B cell (primary cell): ENCODE results near the gene FAAH. TPM values are rescaled to one million over a fixed set of nuclear protein-coding genes. Genes with fewer than 3 reads are reported as not detected.
A peak's percentile ranks its signal among the peaks of the same experiment; 100 is the strongest.

Source experiments
- ATAC-seq: fragments of 200-7000 bp; cut with Tn5 transposase; one replicate; pipeline ENCODE4 v1.10.0; 2021; ENCODE audit warnings: low read depth, mild to moderate bottlenecking, moderate number of reproducible peaks, moderate library complexity
- CTCF ChIA-PET: fragments of 350-600 bp; sonication (Branson Sonifier 250); formaldehyde crosslinking; loops from one replicate; lab custom pipeline; 2021; ENCODE audit warnings: antibody characterized with exemption, inconsistent platforms; lab: Charles Lee
- POLR2A ChIA-PET: fragments of 350-600 bp; sonication (Branson Sonifier 250); formaldehyde crosslinking; loops from one replicate; lab custom pipeline; 2021; ENCODE audit warnings: antibody characterized with exemption; lab: Charles Lee
- DNase-seq: peaks from one replicate; pipeline ENCODE4 v3.0.0; 2013
- H2AFZ ChIP-seq: 2 replicates; pipeline ENCODE4 v1.6.1; 2012; ENCODE audit warnings: mild to moderate bottlenecking, low read depth, low read length; ENCODE audit not compliant: insufficient read depth, poor library complexity, severe bottlenecking
- H3K27ac ChIP-seq, 2 donors: 1 replicate in 1 of 2; 2 replicates in 1 of 2; pipeline ENCODE4 v1.5.1; 2012 to 2013; ENCODE audit warnings: low read length in 2 of 2, mild to moderate bottlenecking in 2 of 2, moderate library complexity in 1 of 2
- H3K27me3 ChIP-seq, 4 experiments: fragments of 200-600 bp in 1 of 4; sonication (generic) in 1 of 4; replicated peaks in 1 of 4; 1 replicate in 2 of 4; 2 replicates in 2 of 4; pipeline versions ENCODE4 v1.6.1 to v1.7.0; 2013 to 2016; ENCODE audit warnings: low read length in 3 of 4, mild to moderate bottlenecking in 2 of 4, mixed read lengths in 1 of 4, moderate library complexity in 1 of 4; ENCODE audit not compliant: insufficient read depth in 4 of 4, control insufficient read depth in 3 of 4; ENCODE audit errors: control extremely low read depth in 1 of 4
- H3K36me3 ChIP-seq, 2 experiments: replicated peaks in 1 of 2; 1 replicate in 1 of 2; 2 replicates in 1 of 2; pipeline versions ENCODE4 v1.6.1 to v1.7.1; 2013; ENCODE audit warnings: low read length in 1 of 2; ENCODE audit not compliant: insufficient read depth in 2 of 2, control insufficient read depth in 1 of 2; ENCODE audit errors: control extremely low read depth in 1 of 2, extremely low read depth in 1 of 2
- H3K4me1 ChIP-seq, 2 donors: fragments of 200-600 bp in 1 of 2; sonication (generic) in 1 of 2; 1 replicate in 1 of 2; 2 replicates in 1 of 2; pipeline versions ENCODE4 v1.5.1 to v1.6.1; 2013 to 2017; ENCODE audit warnings: low read length in 2 of 2; ENCODE audit not compliant: control insufficient read depth in 2 of 2, insufficient read depth in 2 of 2
- H3K4me2 ChIP-seq: replicated peaks from 2 replicates; pipeline ENCODE3; 2012; ENCODE audit warnings: mild to moderate bottlenecking, low read depth, low read length; ENCODE audit not compliant: poor library complexity, severe bottlenecking
- H3K4me3 ChIP-seq, 5 experiments: fragments of 200-600 bp in 1 of 5; sonication (generic) in 1 of 5; 1 replicate in 3 of 5; 2 replicates in 2 of 5; pipeline versions ENCODE4 v1.5.1 to v1.7.0; 2011 to 2016; ENCODE audit warnings: low read length in 4 of 5, mild to moderate bottlenecking in 4 of 5, low read depth in 2 of 5, control low read depth in 1 of 5, moderate library complexity in 1 of 5; ENCODE audit not compliant: insufficient read depth in 1 of 5; ENCODE audit errors: control extremely low read depth in 1 of 5, extremely low read depth in 1 of 5
- H3K79me2 ChIP-seq: fragments of 200-600 bp; sonication (generic); one replicate; pipeline ENCODE4 v1.6.0; 2016; ENCODE audit warnings: low read length; ENCODE audit not compliant: control insufficient read depth, insufficient read depth
- H3K9ac ChIP-seq: fragments of 200-600 bp; sonication (generic); 2 replicates; pipeline ENCODE4 v1.6.1; 2017; ENCODE audit warnings: mild to moderate bottlenecking, low read length, moderate library complexity
- H3K9me3 ChIP-seq, 3 donors: one replicate each; pipeline versions ENCODE4 v1.6.1 to v1.7.1; 2013; ENCODE audit warnings: low read length in 2 of 3; ENCODE audit not compliant: control insufficient read depth in 2 of 3, insufficient read depth in 1 of 3; ENCODE audit errors: control extremely low read depth in 1 of 3
- H4K20me1 ChIP-seq: 2 replicates; pipeline ENCODE4 v1.6.0; 2012; ENCODE audit warnings: mild to moderate bottlenecking, low read length; ENCODE audit not compliant: insufficient read depth, control insufficient read depth, poor library complexity, severe bottlenecking
- H3K27ac Mint-ChIP-seq: one replicate; pipeline ENCODE4 v1.8.0; 2021; ENCODE audit warnings: mixed read lengths
- H3K27me3 Mint-ChIP-seq: one replicate; pipeline ENCODE4 v1.8.0; 2021; ENCODE audit warnings: mixed read lengths
- H3K4me1 Mint-ChIP-seq: one replicate; pipeline ENCODE4 v1.8.0; 2021; ENCODE audit warnings: mixed read lengths
- H3K4me3 Mint-ChIP-seq: one replicate; pipeline ENCODE4 v1.8.0; 2021; ENCODE audit warnings: mixed read lengths
- H3K9me3 Mint-ChIP-seq: one replicate; pipeline ENCODE4 v1.8.0; 2022; ENCODE audit warnings: mixed read lengths; ENCODE audit not compliant: insufficient read depth
- EZH2 ChIP-seq: IDR thresholded peaks from 2 replicates; pipeline ENCODE4 v1.6.1; 2012; ENCODE audit warnings: borderline replicate concordance, low read depth, mild to moderate bottlenecking, moderate library complexity, low read length; ENCODE audit not compliant: insufficient read depth, poor library complexity, severe bottlenecking
- WGBS: methylation state at CpG from one replicate; pipeline ENCODE4 v1.1.5; 2013; ENCODE audit warnings: missing lambda C conversion rate; ENCODE audit not compliant: insufficient coverage; 5-methylcytosine and 5-hydroxymethylcytosine counted together
- intact Hi-C: fragments of 100-400 bp; cut with micrococcal nuclease; formaldehyde crosslinking; loops from one replicate; pipeline ENCODE4 v1.10.0; 2022
- polyA plus RNA-seq: library from polyadenylated mRNA; depleted of rRNA; stranded (reverse); fragments of >200 nt; gene quantifications from 2 replicates; pipeline ENCODE4 v1.2.3, GENCODE V29; 2012
- total RNA-seq, 2 donors: library from RNA; stranded (reverse); fragments of 120-200 nt in 1 of 2; gene quantifications; 1 replicate in 1 of 2; 2 replicates in 1 of 2; pipeline versions ENCODE4 v1.2.3 to v1.2.4, GENCODE V29; 2013 to 2022
- TF ChIP-seq, protein P1 (sequence below): fragments of 200-600 bp; IDR thresholded peaks from one replicate; pipeline ENCODE4 v1.8.0; 2022; ENCODE audit warnings: antibody characterized with exemption, mild to moderate bottlenecking

Gene FAAH
- total and polyA plus RNA-seq, 2 donors (not counting 1 experiment from before 2014, with no cell fraction given) = 5.6 to 9.6 TPM

DNA sequence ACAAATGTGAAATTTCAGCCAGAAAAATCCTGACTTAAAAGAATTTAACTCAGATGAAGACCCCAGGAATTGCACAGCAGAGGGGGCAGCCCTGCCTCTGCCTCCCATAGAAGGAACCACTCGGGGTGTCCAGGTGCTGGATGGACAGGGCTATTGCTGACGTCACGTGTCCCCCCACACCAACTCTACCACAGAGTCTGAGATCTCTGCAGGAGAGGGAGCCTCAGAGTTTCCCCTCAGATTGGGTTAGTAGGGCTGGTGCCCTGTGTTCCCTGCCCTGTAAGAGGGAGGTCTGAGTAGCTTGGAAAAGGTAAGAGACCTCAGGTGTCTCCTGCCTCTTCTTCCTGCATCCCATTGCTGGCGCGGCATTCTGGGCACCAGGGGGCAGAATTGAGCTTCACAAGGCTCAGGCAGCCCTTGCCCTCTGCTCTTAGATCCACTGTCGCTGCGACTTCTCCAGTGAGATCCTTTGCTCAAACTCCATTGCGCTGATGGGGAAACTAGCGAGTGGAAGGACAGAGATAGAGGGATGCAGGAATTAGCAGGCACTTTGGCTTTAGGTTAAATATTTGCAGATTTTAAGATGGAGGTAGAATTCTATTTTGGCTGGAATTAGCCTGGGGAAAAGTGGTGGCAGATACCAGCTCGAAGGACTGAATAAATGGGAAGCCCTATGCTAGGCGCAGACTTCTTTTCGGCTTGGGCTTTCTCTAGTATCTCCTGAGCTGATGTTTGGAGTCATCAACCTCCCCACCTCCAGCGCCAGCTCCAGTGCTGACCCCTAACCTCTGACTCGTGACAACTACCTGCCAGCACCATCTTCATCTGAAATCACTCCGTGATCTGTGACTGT, 52.8 kb downstream of the FAAH start:
- DNase-seq = peak; percentile 76
- Histone ChIP-seq H4K20me1 (no peaks in the 10 kb centered on the region), H3K79me2 (no peaks in the 10 kb centered on the region), H3K36me3 (no peaks in the 10 kb centered on the region), H3K9me3 (no peaks in the 10 kb centered on the region), H3K27ac (no peak overlapping the region), H3K4me2 (no peak overlapping the region), H2AFZ (no peak overlapping the region), H3K9ac (no peak overlapping the region), H3K4me3 (no peak overlapping the region), H3K4me1 (peaks cover 13 to 19% of the 10 kb centered on the region in 2 donors), H3K27me3 (peaks cover 0 to 63% (median 21%) of the 10 kb centered on the region in 4 experiments)
- Mint-ChIP-seq H3K4me1 (peaks cover 24% of the 10 kb centered on the region), H3K27me3 (peaks cover 55% of the 10 kb centered on the region), H3K9me3 (no peaks in the 10 kb centered on the region), H3K4me3 (peak overlapping the region; percentile 57), H3K27ac (no peak overlapping the region)
- 10% methylated on average over 8 of the region's 15 CpGs for WGBS
- ChIA-PET CTCF (interaction anchor here (0.5 to 4.9 kb wide), 19 partner anchors 8 to 280 kb away, joined by 3 to 122 read pairs (median 4); no protein-coding TSS in a partner anchor), POLR2A (interaction anchor here (0.7 kb wide), 1 partner anchor 152 kb away, joined by 3 read pairs; no protein-coding TSS in a partner anchor)
- intact Hi-C loops = loop anchor here (1.0 to 5.0 kb wide), 2 partner anchors 100 to 278 kb away; no protein-coding TSS in a partner anchor
- ATAC-seq = peak; percentile 61
- TF ChIP-seq EZH2 = no peak
- TF ChIP-seq, protein P1, sequence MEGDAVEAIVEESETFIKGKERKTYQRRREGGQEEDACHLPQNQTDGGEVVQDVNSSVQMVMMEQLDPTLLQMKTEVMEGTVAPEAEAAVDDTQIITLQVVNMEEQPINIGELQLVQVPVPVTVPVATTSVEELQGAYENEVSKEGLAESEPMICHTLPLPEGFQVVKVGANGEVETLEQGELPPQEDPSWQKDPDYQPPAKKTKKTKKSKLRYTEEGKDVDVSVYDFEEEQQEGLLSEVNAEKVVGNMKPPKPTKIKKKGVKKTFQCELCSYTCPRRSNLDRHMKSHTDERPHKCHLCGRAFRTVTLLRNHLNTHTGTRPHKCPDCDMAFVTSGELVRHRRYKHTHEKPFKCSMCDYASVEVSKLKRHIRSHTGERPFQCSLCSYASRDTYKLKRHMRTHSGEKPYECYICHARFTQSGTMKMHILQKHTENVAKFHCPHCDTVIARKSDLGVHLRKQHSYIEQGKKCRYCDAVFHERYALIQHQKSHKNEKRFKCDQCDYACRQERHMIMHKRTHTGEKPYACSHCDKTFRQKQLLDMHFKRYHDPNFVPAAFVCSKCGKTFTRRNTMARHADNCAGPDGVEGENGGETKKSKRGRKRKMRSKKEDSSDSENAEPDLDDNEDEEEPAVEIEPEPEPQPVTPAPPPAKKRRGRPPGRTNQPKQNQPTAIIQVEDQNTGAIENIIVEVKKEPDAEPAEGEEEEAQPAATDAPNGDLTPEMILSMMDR = peak; percentile 86
